Measurements from ENCODE around the gene ACSF3. TPM values are rescaled to one million over a fixed set of nuclear protein-coding genes. Genes with fewer than 3 reads are reported as not detected.

Gene ACSF3
- total RNA-seq, 1 donor from 2014 or later, result 35.7 TPM

DNA sequence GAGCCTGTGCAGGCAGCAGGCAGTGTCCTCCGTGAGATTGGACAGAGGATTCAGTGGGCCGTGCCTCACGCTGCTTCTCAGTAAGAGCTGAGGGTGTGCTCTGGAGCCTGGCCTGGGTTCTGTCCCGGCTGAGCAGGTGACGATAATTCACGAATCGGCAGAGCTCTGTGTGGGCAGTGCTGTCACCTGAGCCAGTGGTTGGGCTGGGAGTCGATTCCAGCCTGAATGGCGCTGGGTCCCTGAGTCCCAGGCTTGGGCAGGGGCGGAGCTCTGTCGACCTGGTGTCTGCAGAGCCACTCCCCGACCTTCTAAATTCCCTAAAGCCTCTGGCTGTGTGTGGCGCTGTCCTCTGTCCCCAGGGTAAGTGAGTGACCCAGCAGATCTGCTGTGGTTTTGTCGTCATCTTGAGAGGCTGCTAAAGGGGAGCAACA lies 8.4 kb downstream of the ACSF3 start:
- TF ChIP-seq, protein P1, sequence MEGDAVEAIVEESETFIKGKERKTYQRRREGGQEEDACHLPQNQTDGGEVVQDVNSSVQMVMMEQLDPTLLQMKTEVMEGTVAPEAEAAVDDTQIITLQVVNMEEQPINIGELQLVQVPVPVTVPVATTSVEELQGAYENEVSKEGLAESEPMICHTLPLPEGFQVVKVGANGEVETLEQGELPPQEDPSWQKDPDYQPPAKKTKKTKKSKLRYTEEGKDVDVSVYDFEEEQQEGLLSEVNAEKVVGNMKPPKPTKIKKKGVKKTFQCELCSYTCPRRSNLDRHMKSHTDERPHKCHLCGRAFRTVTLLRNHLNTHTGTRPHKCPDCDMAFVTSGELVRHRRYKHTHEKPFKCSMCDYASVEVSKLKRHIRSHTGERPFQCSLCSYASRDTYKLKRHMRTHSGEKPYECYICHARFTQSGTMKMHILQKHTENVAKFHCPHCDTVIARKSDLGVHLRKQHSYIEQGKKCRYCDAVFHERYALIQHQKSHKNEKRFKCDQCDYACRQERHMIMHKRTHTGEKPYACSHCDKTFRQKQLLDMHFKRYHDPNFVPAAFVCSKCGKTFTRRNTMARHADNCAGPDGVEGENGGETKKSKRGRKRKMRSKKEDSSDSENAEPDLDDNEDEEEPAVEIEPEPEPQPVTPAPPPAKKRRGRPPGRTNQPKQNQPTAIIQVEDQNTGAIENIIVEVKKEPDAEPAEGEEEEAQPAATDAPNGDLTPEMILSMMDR (IDR thresholded peaks at IDR 0.05; ENCODE audit: unreplicated experiment), result no peak
- H3K27me3 Mint-ChIP-seq (ENCODE audit: low read depth), result no peaks in the 10 kb centered on the region
- H3K27ac Mint-ChIP-seq, result no peak overlapping the region
- H3K4me3 Mint-ChIP-seq, result no peak overlapping the region
- no peak for DNase-seq (ENCODE audit: low spot score in 2 of 2, unreplicated experiment in 2 of 2)
- no peaks in the 10 kb centered on the region for H3K9me3 Mint-ChIP-seq
- peaks cover 24% of the 10 kb centered on the region for H3K36me3 Mint-ChIP-seq
- H3K4me1 Mint-ChIP-seq, result peaks cover 15% of the 10 kb centered on the region

GRCh38 chr16:89102481-89103073 lies 8.9 kb downstream of the ACSF3 start:
- Mint-ChIP-seq H3K9me3 (no peaks in the 10 kb centered on the region), H3K27me3 (ENCODE audit: low read depth) (no peaks in the 10 kb centered on the region), H3K27ac (no peak overlapping the region), H3K36me3 (peaks cover 28% of the 10 kb centered on the region), H3K4me3 (no peak overlapping the region), H3K4me1 (peaks cover 10% of the 10 kb centered on the region)
- DNase-seq (ENCODE audit: low spot score in 2 of 2, unreplicated experiment in 2 of 2), result no peak
- TF ChIP-seq, protein P1 (IDR thresholded peaks at IDR 0.05; ENCODE audit: unreplicated experiment), result no peak

- no peak overlapping the region for H3K4me3 Mint-ChIP-seq
- H3K27me3 Mint-ChIP-seq (ENCODE audit: low read depth), result no peaks in the 10 kb centered on the region
- DNase-seq (ENCODE audit: low spot score in 2 of 2, unreplicated experiment in 2 of 2), result no peak
- H3K9me3 Mint-ChIP-seq, result no peaks in the 10 kb centered on the region
- TF ChIP-seq, protein P1 (IDR thresholded peaks at IDR 0.05; ENCODE audit: unreplicated experiment), result no peak
- H3K36me3 Mint-ChIP-seq, result peaks cover 32% of the 10 kb centered on the region
- peaks cover 4% of the 10 kb centered on the region for H3K4me1 Mint-ChIP-seq
- no peak overlapping the region for H3K27ac Mint-ChIP-seq
Observed at GRCh38 chr16:89103156-89103555, 9.5 kb downstream of the ACSF3 start.

DNA sequence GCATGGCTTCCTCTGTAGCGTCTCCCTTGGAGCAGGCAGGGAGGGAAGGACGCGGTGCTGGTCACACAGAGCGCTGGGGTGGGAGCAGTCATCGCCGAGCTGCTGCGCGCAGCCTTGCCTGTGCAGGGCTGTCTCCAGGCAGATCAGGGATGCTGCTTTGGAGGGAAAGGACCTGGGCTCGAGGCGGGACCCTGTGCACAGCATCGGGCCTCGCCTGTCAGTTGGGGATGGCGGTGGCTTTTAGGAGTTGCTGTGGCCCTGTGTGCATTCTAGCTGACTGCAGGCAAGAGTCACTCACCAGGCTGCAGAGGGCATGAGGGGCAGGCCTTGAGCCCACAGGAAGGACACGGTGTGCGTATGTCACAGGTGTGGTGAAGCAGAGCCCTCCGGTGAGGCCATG lies 10.1 kb downstream of the ACSF3 start:
- TF ChIP-seq, protein P1 (IDR thresholded peaks at IDR 0.05; ENCODE audit: unreplicated experiment), result no peak
- no peaks in the 10 kb centered on the region for H3K9me3 Mint-ChIP-seq
- no peak overlapping the region for H3K27ac Mint-ChIP-seq
- H3K27me3 Mint-ChIP-seq (ENCODE audit: low read depth), result no peaks in the 10 kb centered on the region
- H3K4me1 Mint-ChIP-seq, result no peaks in the 10 kb centered on the region
- H3K36me3 Mint-ChIP-seq, result peaks cover 37% of the 10 kb centered on the region
- no peak for DNase-seq (ENCODE audit: low spot score in 2 of 2, unreplicated experiment in 2 of 2)
- H3K4me3 Mint-ChIP-seq, result no peak overlapping the region

GRCh38 chr16:89104303-89104702 lies 10.7 kb downstream of the ACSF3 start:
- no peak overlapping the region for H3K4me3 Mint-ChIP-seq
- no peaks in the 10 kb centered on the region for H3K4me1 Mint-ChIP-seq
- H3K27ac Mint-ChIP-seq, result no peak overlapping the region
- no peaks in the 10 kb centered on the region for H3K27me3 Mint-ChIP-seq (ENCODE audit: low read depth)
- H3K9me3 Mint-ChIP-seq, result no peaks in the 10 kb centered on the region
- no peak for DNase-seq (ENCODE audit: low spot score in 2 of 2, unreplicated experiment in 2 of 2)
- TF ChIP-seq, protein P1 (IDR thresholded peaks at IDR 0.05; ENCODE audit: unreplicated experiment), result no peak
- H3K36me3 Mint-ChIP-seq, result peaks cover 37% of the 10 kb centered on the region
